Central memory CD8-positive, alpha-beta T cell (primary cell): ENCODE measurements around the gene LHPP.
"Not testable (repeated sequence)": the region's sequence is repeated elsewhere in the genome, so short reads cannot be mapped to it uniquely, and the experiment has no call there.

Experiments used
- ATAC-seq: fragments of 150-1000 bp; cut with Tn5 transposase; replicated peaks from 2 replicates; pipeline ENCODE4 v1.10.0; 2022; ENCODE audit warnings: mild to moderate bottlenecking, moderate FRiP score, moderate number of reproducible peaks; ENCODE audit not compliant: poor library complexity, severe bottlenecking; ENCODE audit errors: extremely low read depth
- DNase-seq, 2 donors: peaks; one replicate each; pipeline ENCODE4 v3.0.0; 2021; ENCODE audit warnings: low spot score in 2 of 2
- H3K27ac Mint-ChIP-seq: one replicate; pipeline ENCODE4 v1.8.0; 2022; ENCODE audit warnings: low read depth, mild to moderate bottlenecking, moderate library complexity, mixed read lengths
- H3K27me3 Mint-ChIP-seq: one replicate; pipeline ENCODE4 v1.8.0; 2022; ENCODE audit warnings: mixed read lengths
- H3K36me3 Mint-ChIP-seq: one replicate; pipeline ENCODE4 v1.8.0; 2022; ENCODE audit warnings: mild to moderate bottlenecking, moderate library complexity, mixed read lengths; ENCODE audit not compliant: insufficient read depth
- H3K4me1 Mint-ChIP-seq: one replicate; pipeline ENCODE4 v1.8.0; 2022; ENCODE audit warnings: mixed read lengths
- H3K4me3 Mint-ChIP-seq: one replicate; pipeline ENCODE4 v1.8.0; 2022; ENCODE audit warnings: mild to moderate bottlenecking, moderate library complexity, mixed read lengths
- H3K9me3 Mint-ChIP-seq: one replicate; pipeline ENCODE4 v1.8.0; 2022; ENCODE audit warnings: mixed read lengths

Gene LHPP

DNA sequence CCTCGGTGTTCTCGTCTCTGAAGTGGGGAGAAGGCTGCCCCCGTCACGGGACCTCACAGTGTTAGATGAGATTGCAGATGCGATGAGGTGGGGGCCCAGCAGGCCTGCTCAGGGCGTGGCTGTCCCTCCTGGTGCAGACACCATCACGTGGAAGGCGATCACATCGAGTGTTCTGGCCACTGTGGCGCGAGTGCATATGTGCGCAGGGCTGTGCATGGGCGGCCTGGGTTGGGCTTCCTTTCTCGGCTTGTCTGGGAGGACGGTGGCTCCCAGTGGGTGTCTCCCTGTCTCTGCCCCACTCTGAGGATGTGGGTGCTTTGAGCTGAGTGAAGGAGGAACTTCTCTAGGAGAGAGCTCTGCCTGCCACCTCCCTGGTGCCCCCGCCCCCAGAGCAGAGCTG lies 83.1 kb downstream of the LHPP start:
- Mint-ChIP-seq H3K27me3 (no peaks in the 10 kb centered on the region), H3K4me1 (peaks cover 19% of the 10 kb centered on the region), H3K27ac (no peak overlapping the region), H3K9me3 (no peaks in the 10 kb centered on the region), H3K36me3 (peaks cover 12% of the 10 kb centered on the region), H3K4me3 (no peak overlapping the region)
- no peak for ATAC-seq
- no peak for DNase-seq

DNA sequence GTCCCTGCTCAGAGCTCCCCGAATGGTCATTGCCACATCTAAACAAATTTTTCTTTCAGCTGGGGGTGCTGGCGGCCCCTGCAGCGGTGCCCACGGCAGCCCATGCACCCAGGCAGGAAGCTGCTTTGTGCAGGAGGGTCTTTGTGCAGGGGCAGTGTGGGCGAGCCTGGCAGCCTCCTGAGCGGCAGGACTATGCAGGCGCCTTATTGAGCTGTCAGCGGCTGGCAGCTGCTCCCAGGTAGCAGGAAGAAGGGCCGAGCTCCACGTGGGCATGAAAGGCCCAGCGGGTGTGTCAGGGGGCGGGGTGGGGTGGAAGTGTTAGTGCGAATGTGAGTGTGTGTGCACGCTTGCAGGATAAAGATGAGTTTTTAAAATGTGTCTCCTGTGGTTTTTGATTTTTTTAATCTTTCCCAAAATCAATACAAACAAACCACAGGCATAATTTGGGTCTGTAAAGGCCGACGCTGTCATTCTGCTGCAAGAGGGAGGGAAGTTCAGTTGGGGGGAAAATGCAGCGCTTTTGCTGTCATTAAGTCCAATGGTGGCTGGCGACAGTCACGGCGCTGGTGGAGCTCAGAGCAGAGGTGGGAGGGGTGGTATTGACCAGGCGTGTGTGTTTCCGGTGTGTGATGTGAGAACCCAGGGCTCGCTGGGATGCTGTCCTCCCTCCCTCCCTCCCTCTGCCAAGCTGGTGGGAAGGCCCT lies 83.9 kb downstream of the LHPP start:
- Mint-ChIP-seq H3K4me1 (peaks cover 19% of the 10 kb centered on the region), H3K9me3 (no peaks in the 10 kb centered on the region), H3K4me3 (peak overlapping the region; percentile 18), H3K27me3 (no peaks in the 10 kb centered on the region), H3K36me3 (peaks cover 12% of the 10 kb centered on the region), H3K27ac (no peak overlapping the region)
- ATAC-seq (no peak), DNase-seq (no peak)

DNA sequence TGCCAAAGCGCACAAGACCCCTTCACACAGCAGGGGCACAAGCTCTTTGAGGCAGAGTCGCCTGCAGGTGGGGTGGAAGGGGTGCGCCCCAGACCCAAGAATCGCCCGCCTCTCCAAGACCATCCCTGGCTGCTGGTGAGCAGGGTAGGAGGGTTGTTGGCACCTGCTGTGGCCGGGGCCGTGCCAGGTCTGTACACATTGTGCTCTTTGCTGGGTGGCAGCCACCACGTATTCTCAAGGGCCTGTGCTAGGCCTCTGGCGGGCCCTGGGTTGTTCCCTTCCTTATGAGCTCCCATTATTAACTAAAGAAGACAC lies 84.4 kb downstream of the LHPP start:
- DNase-seq (no peak), ATAC-seq (no peak)
- H3K4me3 Mint-ChIP-seq = no peak overlapping the region
- no peaks in the 10 kb centered on the region for H3K27me3 Mint-ChIP-seq
- no peaks in the 10 kb centered on the region for H3K9me3 Mint-ChIP-seq
- H3K27ac Mint-ChIP-seq = no peak overlapping the region
- peaks cover 12% of the 10 kb centered on the region for H3K36me3 Mint-ChIP-seq
- H3K4me1 Mint-ChIP-seq = peaks cover 19% of the 10 kb centered on the region

DNA sequence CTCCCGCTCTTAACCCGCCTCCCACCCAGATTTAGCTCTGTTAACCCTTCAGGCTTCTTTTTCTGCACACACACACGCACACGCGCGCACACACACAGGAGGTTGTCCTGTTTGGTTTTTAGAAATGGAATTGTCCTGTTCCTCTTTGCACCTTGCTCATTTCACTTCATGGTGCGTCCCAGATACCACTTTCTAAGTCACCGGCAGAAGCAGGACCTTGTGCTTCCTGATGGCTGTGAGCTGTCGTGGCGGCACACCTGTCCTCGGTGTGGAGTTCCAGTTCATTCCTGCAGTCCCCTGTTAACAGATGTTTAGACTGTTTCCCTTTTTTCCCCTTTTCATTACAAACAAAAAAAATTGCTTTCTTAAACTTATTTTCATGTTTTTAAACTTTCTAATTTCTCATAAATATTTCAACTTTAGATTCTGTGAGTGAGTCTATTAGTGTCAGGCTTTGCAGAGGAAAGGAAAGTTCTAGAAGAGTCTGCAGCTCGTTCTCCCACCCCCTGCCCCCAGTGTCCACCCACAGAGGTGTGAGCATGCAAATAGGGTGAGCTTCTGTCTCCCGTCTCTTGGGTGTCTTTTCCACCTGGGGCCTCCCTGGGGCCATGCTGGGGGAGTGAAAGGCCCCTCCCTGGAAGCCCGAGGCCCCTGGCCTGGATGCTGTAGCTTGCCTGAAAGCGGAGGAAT lies 85.5 kb downstream of the LHPP start:
- Mint-ChIP-seq H3K4me3 (no peak overlapping the region), H3K4me1 (peaks cover 21% of the 10 kb centered on the region), H3K27me3 (no peaks in the 10 kb centered on the region), H3K36me3 (peaks cover 9% of the 10 kb centered on the region), H3K9me3 (no peaks in the 10 kb centered on the region), H3K27ac (peak overlapping the region; percentile 29)
- no peak for ATAC-seq
- no peak for DNase-seq

DNA sequence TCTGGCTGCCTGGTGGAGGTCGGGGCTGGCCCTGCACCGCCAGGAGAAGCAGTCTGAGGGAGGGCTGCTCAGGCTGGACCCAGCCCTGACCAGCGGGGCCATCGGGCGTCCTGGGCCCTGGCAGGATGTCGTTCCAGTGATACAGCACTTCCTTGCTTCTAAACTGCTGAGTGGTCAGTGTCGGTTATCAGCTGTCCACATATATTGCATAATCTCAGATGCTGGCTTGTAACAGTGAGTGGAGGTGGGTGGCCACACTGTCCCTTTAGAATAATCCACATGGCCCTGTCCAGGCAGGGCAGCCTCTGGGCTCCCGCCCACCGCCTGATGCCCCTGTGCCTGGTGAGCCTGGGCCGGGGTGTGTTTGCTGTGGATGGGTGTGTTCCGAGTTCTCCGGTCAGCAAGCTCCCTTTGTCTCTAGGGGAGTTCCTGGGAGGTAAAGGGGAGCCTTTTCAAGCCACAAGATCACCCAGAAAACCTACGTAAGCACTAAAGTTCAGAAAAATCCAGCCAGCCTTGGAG lies 86.1 kb downstream of the LHPP start:
- H3K36me3 Mint-ChIP-seq = peaks cover 11% of the 10 kb centered on the region
- H3K27me3 Mint-ChIP-seq = no peaks in the 10 kb centered on the region
- peaks cover 23% of the 10 kb centered on the region for H3K4me1 Mint-ChIP-seq
- H3K27ac Mint-ChIP-seq = no peak overlapping the region
- DNase-seq = no peak
- ATAC-seq = no peak
- no peak overlapping the region for H3K4me3 Mint-ChIP-seq
- H3K9me3 Mint-ChIP-seq = no peaks in the 10 kb centered on the region

DNA sequence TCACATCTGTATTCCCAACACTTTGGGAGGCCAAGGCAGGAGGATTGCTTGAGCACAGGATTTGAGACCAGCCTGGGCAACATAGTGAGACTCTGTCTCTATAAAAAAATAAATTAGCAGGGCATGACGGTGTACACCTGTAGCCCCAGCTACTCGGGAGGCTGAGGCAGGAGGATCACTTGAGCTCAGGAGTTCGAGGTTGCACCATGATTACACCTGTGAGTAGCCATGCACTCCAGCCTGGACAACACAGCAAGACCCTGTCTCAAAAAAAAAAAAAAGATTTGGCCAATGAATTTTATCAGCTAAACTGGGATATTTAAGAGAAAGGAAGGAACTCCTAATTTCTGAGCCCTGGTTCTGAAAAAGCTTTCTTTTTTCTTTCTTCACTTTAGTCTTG lies 87.5 kb downstream of the LHPP start:
- H3K36me3 Mint-ChIP-seq = peaks cover 11% of the 10 kb centered on the region
- H3K4me3 Mint-ChIP-seq, ATAC-seq, H3K27me3 Mint-ChIP-seq, H3K27ac Mint-ChIP-seq, DNase-seq, H3K9me3 Mint-ChIP-seq: not testable (repeated sequence)
- H3K4me1 Mint-ChIP-seq = peaks cover 23% of the 10 kb centered on the region

DNA sequence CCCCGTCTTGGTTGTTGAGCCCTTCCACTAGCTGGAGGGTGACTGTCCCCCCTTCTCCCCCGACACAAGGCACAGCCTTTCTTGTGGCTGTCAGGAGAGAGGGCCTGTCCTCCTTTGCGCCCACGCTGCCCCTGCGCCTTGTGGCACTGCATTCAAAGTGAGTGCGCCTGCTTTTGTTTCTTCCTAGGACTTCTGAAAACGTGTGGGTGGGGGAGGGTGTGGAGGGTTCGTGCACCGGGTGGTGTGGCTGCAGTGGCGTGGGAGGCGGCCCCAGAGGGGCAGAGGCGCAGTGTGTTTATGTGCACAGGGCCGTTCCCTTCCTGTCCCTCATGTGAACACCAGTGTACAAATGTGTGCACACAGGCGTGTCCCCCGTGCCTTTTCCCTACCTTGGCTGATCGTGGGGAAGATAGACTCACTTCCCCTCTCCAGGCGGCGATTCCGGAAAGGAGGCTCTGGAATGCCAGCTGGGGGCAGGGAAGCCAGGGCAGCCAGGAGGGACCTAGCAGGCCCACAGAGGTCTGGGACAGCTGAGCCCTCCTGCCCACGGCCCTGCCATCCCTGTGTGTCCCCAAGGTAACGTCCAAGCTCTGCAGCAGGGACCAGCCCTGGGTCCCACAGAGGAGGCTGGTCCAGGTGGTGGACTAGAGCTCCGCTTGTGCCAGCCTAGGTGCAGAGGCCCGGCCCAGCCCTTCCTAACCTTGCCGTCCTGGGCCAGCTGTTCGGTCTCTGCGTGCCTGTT lies 88.8 kb downstream of the LHPP start:
- Mint-ChIP-seq H3K4me3 (no peak overlapping the region), H3K4me1 (peaks cover 18% of the 10 kb centered on the region)
- ATAC-seq = no peak

DNA sequence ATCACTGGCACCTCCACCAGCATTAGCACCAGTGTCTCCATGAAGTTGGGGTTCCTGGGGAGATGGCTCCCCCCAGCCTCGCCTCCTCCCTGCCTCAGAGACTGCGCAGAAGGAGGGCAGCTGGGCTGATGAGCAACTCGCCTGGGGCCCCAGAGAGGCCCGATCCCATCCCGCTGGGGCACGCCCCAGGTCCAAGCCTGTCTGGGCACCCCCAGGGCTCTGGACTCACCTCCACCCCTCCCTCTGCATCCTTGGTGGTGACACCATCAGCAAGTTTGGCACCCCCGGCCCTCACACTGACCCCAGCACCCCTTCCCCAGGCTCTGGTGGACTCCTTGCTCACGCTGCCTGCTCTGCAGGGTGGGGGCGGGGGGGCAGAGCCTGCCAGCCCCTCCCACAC lies 89.5 kb downstream of the LHPP start:
- H3K4me3 Mint-ChIP-seq = no peak overlapping the region

More for the DNA sequence above, 88.8 kb downstream of the LHPP start:
- Mint-ChIP-seq H3K9me3 (no peaks in the 10 kb centered on the region), H3K36me3 (peaks cover 9% of the 10 kb centered on the region), H3K27ac (no peak overlapping the region), H3K27me3 (no peaks in the 10 kb centered on the region)
- DNase-seq = no peak

DNA sequence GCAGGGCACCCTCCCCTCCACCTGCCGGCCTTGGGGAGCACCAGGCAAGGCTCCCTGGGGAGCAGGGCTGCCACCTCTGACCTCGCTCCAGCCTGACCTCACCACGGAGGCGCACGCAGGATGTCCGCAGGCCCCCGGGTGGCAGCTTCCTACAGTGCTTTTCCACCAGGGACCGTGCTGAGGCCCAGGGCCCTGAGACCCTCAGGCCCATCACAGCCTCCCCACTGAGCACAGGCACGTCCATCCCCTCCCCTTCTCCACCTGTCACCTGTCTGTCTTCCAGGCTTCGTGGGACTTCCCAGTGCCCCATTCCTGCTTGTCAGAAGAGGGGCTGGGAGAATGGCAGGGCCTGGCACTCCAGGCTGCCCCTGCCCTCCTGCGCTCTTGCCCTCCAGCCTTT lies 90.1 kb downstream of the LHPP start:
- Mint-ChIP-seq H3K27ac (no peak overlapping the region), H3K36me3 (peaks cover 4% of the 10 kb centered on the region)

More for the DNA sequence above, 89.5 kb downstream of the LHPP start:
- Mint-ChIP-seq H3K27me3 (no peaks in the 10 kb centered on the region), H3K27ac (no peak overlapping the region), H3K36me3 (peaks cover 6% of the 10 kb centered on the region), H3K9me3 (no peaks in the 10 kb centered on the region), H3K4me1 (peaks cover 13% of the 10 kb centered on the region)
- DNase-seq (no peak), ATAC-seq (no peak)

DNA sequence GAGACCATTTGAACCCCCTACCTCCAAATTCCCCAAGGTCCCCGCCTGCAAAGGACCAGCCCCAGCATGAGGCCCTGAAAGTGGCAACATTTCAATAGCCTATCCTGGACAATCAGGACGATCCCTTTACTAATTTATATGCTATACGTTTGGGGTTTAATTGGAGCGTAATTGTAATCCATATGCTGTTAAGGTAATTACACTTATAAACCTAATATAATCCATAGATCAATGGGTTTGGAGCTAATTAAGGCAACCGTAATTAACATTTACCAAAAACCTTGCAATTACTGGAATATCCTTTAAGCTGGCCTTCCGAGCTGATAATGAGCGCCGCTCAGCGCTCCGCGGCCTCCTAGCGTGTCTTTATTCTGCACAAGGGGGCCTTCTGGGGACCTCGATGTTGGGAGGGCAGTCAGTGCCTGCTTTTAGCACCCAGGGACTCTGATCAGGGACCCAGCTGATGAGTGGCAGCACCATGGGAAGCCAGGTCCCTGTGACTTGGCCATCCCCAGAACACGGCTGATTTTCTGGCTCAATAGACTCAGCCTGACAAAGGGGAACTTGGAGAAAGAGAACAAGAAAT lies 91.2 kb downstream of the LHPP start:
- no peaks in the 10 kb centered on the region for H3K9me3 Mint-ChIP-seq
- no peak overlapping the region for H3K27ac Mint-ChIP-seq
- H3K36me3 Mint-ChIP-seq = peaks cover 1% of the 10 kb centered on the region
- no peaks in the 10 kb centered on the region for H3K27me3 Mint-ChIP-seq
- peaks cover 4% of the 10 kb centered on the region for H3K4me1 Mint-ChIP-seq
- H3K4me3 Mint-ChIP-seq = no peak overlapping the region
- ATAC-seq = no peak
- no peak for DNase-seq

More for the DNA sequence above, 90.1 kb downstream of the LHPP start:
- H3K4me1 Mint-ChIP-seq = peaks cover 6% of the 10 kb centered on the region
- H3K27me3 Mint-ChIP-seq = no peaks in the 10 kb centered on the region
- ATAC-seq = no peak
- no peaks in the 10 kb centered on the region for H3K9me3 Mint-ChIP-seq
- H3K4me3 Mint-ChIP-seq = no peak overlapping the region
- DNase-seq = no peak

DNA sequence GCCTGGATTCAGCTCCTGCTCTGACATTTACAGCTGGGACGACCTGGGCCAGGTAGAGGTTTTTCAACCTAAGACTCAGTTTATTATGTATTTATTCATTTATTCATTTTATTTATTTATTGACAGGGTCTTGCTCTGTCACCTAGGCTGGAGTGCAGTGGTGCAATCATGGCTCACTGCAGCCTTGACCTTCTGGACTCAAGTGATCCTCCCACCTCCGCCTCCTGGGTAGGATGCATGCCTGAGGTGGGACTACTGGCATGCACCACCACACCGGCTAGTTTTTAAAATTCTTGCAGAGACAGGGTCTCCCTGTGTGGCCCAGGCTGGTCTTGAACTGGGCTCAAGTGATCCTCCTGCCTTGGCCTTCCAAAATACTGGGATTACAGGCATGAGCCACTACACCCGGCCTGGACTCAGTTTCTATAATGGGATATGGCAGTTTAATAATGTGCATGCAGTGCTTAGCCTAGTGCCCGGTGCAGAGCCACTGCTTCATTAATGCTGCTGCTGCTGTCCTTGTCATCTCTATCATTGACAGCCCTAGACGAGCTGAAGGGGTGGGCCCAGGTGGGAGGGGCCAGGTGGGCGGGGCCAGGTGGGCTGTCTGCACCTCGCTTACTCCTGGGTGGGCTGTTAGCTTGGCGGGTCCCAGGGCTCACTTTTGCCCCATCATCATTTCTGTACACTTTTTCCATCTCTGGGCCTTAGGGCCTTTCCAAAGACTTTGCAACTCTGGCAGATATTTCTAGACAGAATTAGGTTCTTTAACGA lies 92.6 kb downstream of the LHPP start:
- Mint-ChIP-seq H3K27ac (no peak overlapping the region), H3K9me3 (no peaks in the 10 kb centered on the region), H3K36me3 (peaks cover 1% of the 10 kb centered on the region), H3K4me1 (peaks cover 4% of the 10 kb centered on the region), H3K4me3 (no peak overlapping the region), H3K27me3 (no peaks in the 10 kb centered on the region)
- ATAC-seq = no peak
- DNase-seq = no peak

DNA sequence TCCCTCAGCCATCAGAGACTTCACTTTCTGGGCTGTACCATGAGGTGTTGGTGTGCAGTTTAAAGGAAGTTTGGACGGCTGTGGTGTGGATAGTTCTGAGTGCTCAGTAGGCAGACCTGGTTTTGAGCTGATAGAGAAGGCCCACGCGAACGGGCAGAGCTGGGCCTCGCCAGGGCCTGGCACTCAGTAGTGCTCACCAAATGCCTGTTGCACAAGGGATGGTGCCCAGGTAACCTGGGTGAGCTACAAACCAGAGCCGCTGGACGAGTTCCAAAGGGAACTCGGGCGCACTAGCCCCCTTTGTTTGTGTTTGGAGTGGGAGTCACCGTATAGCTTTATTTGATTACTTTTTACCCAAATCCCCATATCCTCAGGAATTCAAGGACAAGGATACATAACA lies 95.5 kb downstream of the LHPP start:
- H3K27me3 Mint-ChIP-seq = no peaks in the 10 kb centered on the region
- DNase-seq (no peak), ATAC-seq (no peak)
- H3K4me3 Mint-ChIP-seq = no peak overlapping the region
- H3K9me3 Mint-ChIP-seq = peaks cover 6% of the 10 kb centered on the region
- H3K36me3 Mint-ChIP-seq = peaks cover 1% of the 10 kb centered on the region
- peaks cover 1% of the 10 kb centered on the region for H3K4me1 Mint-ChIP-seq
- H3K27ac Mint-ChIP-seq = no peak overlapping the region
